Osteoblast (primary cell): ENCODE data around the gene AARS1. TPM values are rescaled to one million over a fixed set of nuclear protein-coding genes. Genes with fewer than 3 reads are reported as not detected.
"Not testable (repeated sequence)": the region's sequence is repeated elsewhere in the genome, so short reads cannot be mapped to it uniquely, and the experiment has no call there.

Source experiments
- DNase-seq: peaks from one replicate; pipeline ENCODE4 v3.0.0; 2011; ENCODE audit warnings: low spot score, mixed read lengths; ENCODE audit not compliant: insufficient read length; ENCODE audit errors: missing footprints
- H2AFZ ChIP-seq: 2 replicates; pipeline ENCODE4 v1.6.0; 2011; ENCODE audit warnings: mild to moderate bottlenecking, low read length
- H3K27ac ChIP-seq: 2 replicates; pipeline ENCODE4 v1.5.1; 2011; ENCODE audit warnings: mild to moderate bottlenecking, low read depth, low read length, moderate library complexity
- H3K27me3 ChIP-seq: 2 replicates; pipeline ENCODE4 v1.6.0; 2012; ENCODE audit warnings: mild to moderate bottlenecking, control low read depth, inconsistent platforms, low read length, moderate library complexity; ENCODE audit not compliant: insufficient read depth
- H3K36me3 ChIP-seq: 2 replicates; pipeline ENCODE4 v1.5.1; 2011; ENCODE audit warnings: mild to moderate bottlenecking, low read length, control low read depth, moderate library complexity; ENCODE audit not compliant: insufficient read depth
- H3K4me1 ChIP-seq: 2 replicates; pipeline ENCODE4 v1.5.1; 2011; ENCODE audit warnings: mild to moderate bottlenecking, low read length, control low read depth, moderate library complexity; ENCODE audit not compliant: insufficient read depth
- H3K4me2 ChIP-seq: 2 replicates; pipeline ENCODE4 v1.6.0; 2011; ENCODE audit warnings: mild to moderate bottlenecking, low read length; ENCODE audit not compliant: insufficient read depth
- H3K4me3 ChIP-seq: fragments of 200-600 bp; sonication (generic); 3 replicates; pipeline ENCODE4 v1.5.1; 2012; ENCODE audit warnings: mild to moderate bottlenecking, low read length, inconsistent platforms; ENCODE audit not compliant: insufficient read depth
- H3K79me2 ChIP-seq: 2 replicates; pipeline ENCODE4 v1.6.0; 2012; ENCODE audit warnings: mild to moderate bottlenecking, low read length, control low read depth, inconsistent platforms; ENCODE audit not compliant: insufficient read depth
- H3K9me3 ChIP-seq: 2 replicates; pipeline ENCODE4 v1.5.1; 2011; ENCODE audit warnings: low read depth, low read length, control low read depth
- H4K20me1 ChIP-seq: 2 replicates; pipeline ENCODE4 v1.6.0; 2012; ENCODE audit warnings: mild to moderate bottlenecking, low read length, control low read depth; ENCODE audit not compliant: insufficient read depth
- CTCF ChIP-seq: IDR thresholded peaks from 2 replicates; pipeline ENCODE4 v1.5.1; 2011; ENCODE audit warnings: mild to moderate bottlenecking, low read depth, low read length, moderate library complexity; ENCODE audit errors: extremely low read depth
- total RNA-seq: library from RNA; depleted of rRNA; stranded (reverse); fragments of >200 nt; gene quantifications from 2 replicates; pipeline ENCODE4 v1.2.3, GENCODE V29; 2012

AARS1 gene
- total RNA-seq, 1 donor: 213 TPM

GRCh38 chr16:70270176-70270575, 19.1 kb downstream of the AARS1 start:
- Histone ChIP-seq H3K4me3 (no peak overlapping the region), H3K4me1 (no peaks in the 10 kb centered on the region), H3K79me2 (peaks cover 3% of the 10 kb centered on the region), H3K4me2 (no peak overlapping the region), H4K20me1 (peaks cover 9% of the 10 kb centered on the region), H3K27ac (no peak overlapping the region), H3K9me3 (no peaks in the 10 kb centered on the region), H3K36me3 (peaks cover 74% of the 10 kb centered on the region), H2AFZ (no peak overlapping the region), H3K27me3 (no peaks in the 10 kb centered on the region)
- no peak for TF ChIP-seq CTCF
- DNase-seq: no peak

- Histone ChIP-seq H3K27ac (no peak overlapping the region), H3K4me1 (no peaks in the 10 kb centered on the region), H2AFZ (no peak overlapping the region), H3K36me3 (peaks cover 81% of the 10 kb centered on the region), H3K9me3 (no peaks in the 10 kb centered on the region), H3K79me2 (peaks cover 7% of the 10 kb centered on the region), H3K4me3 (no peak overlapping the region), H3K27me3 (no peaks in the 10 kb centered on the region), H3K4me2 (no peak overlapping the region), H4K20me1 (peaks cover 9% of the 10 kb centered on the region)
- no peak for TF ChIP-seq CTCF
- no peak for DNase-seq
These were observed 19.8 kb downstream of the AARS1 start for GRCh38 chr16:70269471-70269870.

- not testable (repeated sequence) for H3K9me3 ChIP-seq, H3K27ac ChIP-seq, H3K27me3 ChIP-seq, H3K4me2 ChIP-seq, H2AFZ ChIP-seq, H3K79me2 ChIP-seq, H3K4me3 ChIP-seq, DNase-seq, H3K4me1 ChIP-seq, H4K20me1 ChIP-seq
- peaks cover 88% of the 10 kb centered on the region for H3K36me3 ChIP-seq
These were observed 21.4 kb downstream of the AARS1 start for GRCh38 chr16:70267922-70268321.

GRCh38 chr16:70267516-70267915, 21.8 kb downstream of the AARS1 start:
- H3K79me2 ChIP-seq: peaks cover 7% of the 10 kb centered on the region
- peak; percentile 86 for DNase-seq
- peaks cover 9% of the 10 kb centered on the region for H4K20me1 ChIP-seq
- no peaks in the 10 kb centered on the region for H3K27me3 ChIP-seq
- H3K4me1 ChIP-seq: no peaks in the 10 kb centered on the region
- H3K9me3 ChIP-seq: no peaks in the 10 kb centered on the region
- H3K4me3 ChIP-seq: no peak overlapping the region
- H2AFZ ChIP-seq: no peak overlapping the region
- peaks cover 85% of the 10 kb centered on the region for H3K36me3 ChIP-seq
- H3K27ac ChIP-seq: no peak overlapping the region
- peak; percentile 72 for TF ChIP-seq CTCF
- H3K4me2 ChIP-seq: no peak overlapping the region

- not testable (repeated sequence) for H3K79me2 ChIP-seq, DNase-seq, H3K4me3 ChIP-seq, H4K20me1 ChIP-seq, H2AFZ ChIP-seq, H3K4me1 ChIP-seq, H3K4me2 ChIP-seq, H3K27ac ChIP-seq, H3K27me3 ChIP-seq, H3K9me3 ChIP-seq
- peaks cover 86% of the 10 kb centered on the region for H3K36me3 ChIP-seq
These were observed 29.4 kb downstream of the AARS1 start for GRCh38 chr16:70259903-70260302.
